Mammary epithelial cell (primary cell): Measurements from ENCODE around the gene HID1.

Experiments used
- EZH2 ChIP-seq: IDR thresholded peaks from 2 replicates; pipeline ENCODE4 v1.6.1; 2012; ENCODE audit warnings: low read length, inconsistent platforms, borderline replicate concordance
- TF ChIP-seq, protein P1 (sequence below), 2 donors: IDR thresholded peaks in 1 of 2; conservative IDR thresholded peaks in 1 of 2; 2 replicates each; pipeline ENCODE4 v1.5.1; 2011 to 2012; ENCODE audit warnings: inconsistent platforms in 2 of 2, low read length in 2 of 2, mild to moderate bottlenecking in 2 of 2, control low read depth in 1 of 2, low read depth in 1 of 2; ENCODE audit not compliant: insufficient read depth in 1 of 2; ENCODE audit errors: extremely low read depth in 1 of 2

DNA sequence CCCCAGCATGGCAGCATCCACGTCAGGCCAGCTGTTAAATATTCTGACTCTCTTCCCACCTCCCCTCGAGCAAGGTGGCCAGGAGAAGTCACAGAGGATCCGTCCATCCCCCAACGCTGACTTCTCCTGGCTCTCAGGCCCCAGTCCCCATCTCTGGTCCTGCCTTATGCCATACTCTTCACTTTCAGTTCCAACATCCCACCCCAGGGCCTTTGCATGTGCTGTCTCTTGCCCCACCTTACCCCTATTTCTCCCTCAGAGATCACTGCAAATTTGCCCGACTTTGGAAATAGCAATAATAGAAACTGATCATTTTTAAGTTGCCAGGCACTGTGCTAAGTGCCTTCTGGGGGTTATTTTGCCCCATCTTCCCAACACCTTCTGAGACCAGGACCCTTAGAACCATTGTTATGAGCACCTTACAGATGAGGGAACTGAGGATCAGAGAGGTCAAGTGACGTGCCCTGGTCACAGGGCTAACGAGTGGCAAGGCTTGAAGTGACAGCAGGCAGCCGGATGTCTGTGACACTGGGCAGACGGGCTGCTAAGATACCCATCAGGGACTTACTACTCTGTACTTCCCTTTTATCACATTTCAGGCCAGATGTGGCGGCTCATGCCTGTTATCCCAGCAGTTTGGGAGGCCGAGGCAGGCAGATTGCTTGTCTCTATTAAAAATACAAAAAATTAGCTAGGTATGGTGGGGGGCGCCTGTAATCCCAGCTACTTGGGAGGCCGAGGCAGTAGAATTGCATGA is 17.7 kb downstream of the HID1 start:
- TF ChIP-seq, protein P1, sequence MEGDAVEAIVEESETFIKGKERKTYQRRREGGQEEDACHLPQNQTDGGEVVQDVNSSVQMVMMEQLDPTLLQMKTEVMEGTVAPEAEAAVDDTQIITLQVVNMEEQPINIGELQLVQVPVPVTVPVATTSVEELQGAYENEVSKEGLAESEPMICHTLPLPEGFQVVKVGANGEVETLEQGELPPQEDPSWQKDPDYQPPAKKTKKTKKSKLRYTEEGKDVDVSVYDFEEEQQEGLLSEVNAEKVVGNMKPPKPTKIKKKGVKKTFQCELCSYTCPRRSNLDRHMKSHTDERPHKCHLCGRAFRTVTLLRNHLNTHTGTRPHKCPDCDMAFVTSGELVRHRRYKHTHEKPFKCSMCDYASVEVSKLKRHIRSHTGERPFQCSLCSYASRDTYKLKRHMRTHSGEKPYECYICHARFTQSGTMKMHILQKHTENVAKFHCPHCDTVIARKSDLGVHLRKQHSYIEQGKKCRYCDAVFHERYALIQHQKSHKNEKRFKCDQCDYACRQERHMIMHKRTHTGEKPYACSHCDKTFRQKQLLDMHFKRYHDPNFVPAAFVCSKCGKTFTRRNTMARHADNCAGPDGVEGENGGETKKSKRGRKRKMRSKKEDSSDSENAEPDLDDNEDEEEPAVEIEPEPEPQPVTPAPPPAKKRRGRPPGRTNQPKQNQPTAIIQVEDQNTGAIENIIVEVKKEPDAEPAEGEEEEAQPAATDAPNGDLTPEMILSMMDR (conservative IDR thresholded peaks at IDR 0.05 in 1 of 2, IDR thresholded peaks at IDR 0.05 in 1 of 2; ENCODE audit: extremely low read depth in 1 of 2, insufficient read depth in 1 of 2, low read depth in 1 of 2, low read length in 2 of 2), result no peak
- TF ChIP-seq EZH2, result no peak
